Measurements from ENCODE around the gene BCAT1. TPM values are rescaled to one million over a fixed set of nuclear protein-coding genes. Genes with fewer than 3 reads are reported as not detected.

Gene BCAT1
- total RNA-seq, 2 experiments from 2014 or later = 53.3 to 55.6 TPM

DNA sequence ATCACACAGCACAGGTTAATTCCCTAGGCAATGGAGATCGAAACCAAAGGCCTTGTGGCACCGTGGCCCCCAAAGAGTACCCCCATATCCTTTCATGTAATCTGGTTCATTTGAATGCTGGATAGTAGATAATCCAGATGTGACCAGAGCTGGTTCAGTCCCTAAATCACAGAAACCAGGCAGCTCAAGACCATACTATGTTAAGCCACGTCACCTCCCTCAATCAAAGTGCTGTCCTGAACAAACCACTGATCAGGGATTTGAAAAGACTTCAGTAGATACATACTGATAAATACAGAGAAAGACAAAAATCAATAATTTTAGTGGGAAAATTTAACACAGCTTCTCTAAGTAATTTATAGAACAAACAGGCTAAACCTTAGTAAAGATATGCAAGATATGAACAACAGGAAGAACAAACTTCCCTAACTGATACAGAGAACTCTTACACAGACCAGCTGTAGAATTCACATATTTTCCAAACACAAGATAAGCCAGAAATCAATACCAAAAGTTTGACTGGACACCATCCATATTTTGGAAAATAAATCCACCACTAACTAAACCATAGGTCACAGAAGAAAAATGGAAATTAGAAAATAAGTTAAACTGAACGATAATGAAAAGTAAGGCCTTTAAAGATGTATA lies 67.1 kb downstream of the BCAT1 start:
- TF ChIP-seq, protein P1, sequence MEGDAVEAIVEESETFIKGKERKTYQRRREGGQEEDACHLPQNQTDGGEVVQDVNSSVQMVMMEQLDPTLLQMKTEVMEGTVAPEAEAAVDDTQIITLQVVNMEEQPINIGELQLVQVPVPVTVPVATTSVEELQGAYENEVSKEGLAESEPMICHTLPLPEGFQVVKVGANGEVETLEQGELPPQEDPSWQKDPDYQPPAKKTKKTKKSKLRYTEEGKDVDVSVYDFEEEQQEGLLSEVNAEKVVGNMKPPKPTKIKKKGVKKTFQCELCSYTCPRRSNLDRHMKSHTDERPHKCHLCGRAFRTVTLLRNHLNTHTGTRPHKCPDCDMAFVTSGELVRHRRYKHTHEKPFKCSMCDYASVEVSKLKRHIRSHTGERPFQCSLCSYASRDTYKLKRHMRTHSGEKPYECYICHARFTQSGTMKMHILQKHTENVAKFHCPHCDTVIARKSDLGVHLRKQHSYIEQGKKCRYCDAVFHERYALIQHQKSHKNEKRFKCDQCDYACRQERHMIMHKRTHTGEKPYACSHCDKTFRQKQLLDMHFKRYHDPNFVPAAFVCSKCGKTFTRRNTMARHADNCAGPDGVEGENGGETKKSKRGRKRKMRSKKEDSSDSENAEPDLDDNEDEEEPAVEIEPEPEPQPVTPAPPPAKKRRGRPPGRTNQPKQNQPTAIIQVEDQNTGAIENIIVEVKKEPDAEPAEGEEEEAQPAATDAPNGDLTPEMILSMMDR (IDR thresholded peaks at IDR 0.05) = no peak
- Mint-ChIP-seq H3K27ac (no peak overlapping the region), H3K4me1 (ENCODE audit: low read depth) (no peaks in the 10 kb centered on the region), H3K27me3 (no peaks in the 10 kb centered on the region), H3K9me3 (no peaks in the 10 kb centered on the region), H3K4me3 (no peak overlapping the region), H3K36me3 (ENCODE audit: low read depth) (peaks cover 9% of the 10 kb centered on the region)
- DNase-seq (no peak), ATAC-seq (no peak)
- intact Hi-C loops (cut with micrococcal nuclease) = no loop called here
- POLR2A ChIA-PET = no interaction called here
- CTCF ChIA-PET = interaction anchor here (0.5 kb wide), 1 partner anchor 132 kb away, joined by 3 read pairs; no protein-coding TSS in a partner anchor

DNA sequence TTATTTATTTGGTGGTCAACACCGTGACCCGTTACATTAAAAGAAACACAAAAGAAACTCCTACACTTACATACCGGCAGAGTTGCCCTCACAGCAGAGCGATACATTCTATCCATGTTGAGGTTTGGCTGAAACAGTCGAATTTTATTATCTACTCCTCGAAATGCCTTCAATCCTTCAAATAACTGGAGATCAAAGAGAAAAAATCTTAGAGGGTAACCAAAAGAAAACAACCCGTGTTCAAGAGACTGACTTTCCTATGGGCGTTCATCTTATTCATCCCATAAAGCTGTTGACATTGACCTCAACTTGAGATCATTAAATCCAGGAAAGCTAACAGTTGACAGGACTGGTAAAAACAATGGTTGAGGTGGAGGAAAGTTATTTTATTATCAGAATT lies 67.7 kb downstream of the BCAT1 start:
- TF ChIP-seq, protein P1 (IDR thresholded peaks at IDR 0.05) = no peak
- Mint-ChIP-seq H3K4me3 (no peak overlapping the region), H3K27me3 (no peaks in the 10 kb centered on the region), H3K36me3 (ENCODE audit: low read depth) (peaks cover 9% of the 10 kb centered on the region), H3K27ac (no peak overlapping the region), H3K4me1 (ENCODE audit: low read depth) (no peaks in the 10 kb centered on the region), H3K9me3 (no peaks in the 10 kb centered on the region)
- POLR2A ChIA-PET = no interaction called here
- DNase-seq (no peak), ATAC-seq (no peak)
- CTCF ChIA-PET = no interaction called here
- intact Hi-C loops (cut with micrococcal nuclease) = no loop called here

DNA sequence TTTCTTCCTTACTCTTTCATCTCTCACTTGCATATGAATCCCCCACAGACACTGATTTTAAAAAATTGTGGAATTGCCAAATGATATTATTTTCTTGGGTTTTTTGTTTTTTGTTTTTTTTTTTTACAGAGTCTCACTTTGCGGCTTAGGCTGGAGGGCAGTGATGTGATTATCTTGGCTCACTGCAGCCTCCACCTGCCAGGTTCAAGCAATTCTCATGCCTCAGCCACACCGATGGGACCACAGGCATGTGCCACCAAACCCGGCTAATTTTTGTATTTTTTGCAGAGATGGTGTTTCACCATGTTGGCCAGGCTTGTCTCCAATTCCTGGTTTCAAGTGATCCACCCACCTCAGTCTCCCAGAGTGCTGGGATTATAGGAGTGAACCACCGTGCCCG lies 68.2 kb downstream of the BCAT1 start:
- peaks cover 9% of the 10 kb centered on the region for H3K36me3 Mint-ChIP-seq (ENCODE audit: low read depth)
- DNase-seq (no peak), ATAC-seq (no peak)
- POLR2A ChIA-PET = no interaction called here
- TF ChIP-seq, protein P1 (IDR thresholded peaks at IDR 0.05) = no peak
- CTCF ChIA-PET = no interaction called here
- no peak overlapping the region for H3K4me3 Mint-ChIP-seq
- no peak overlapping the region for H3K27ac Mint-ChIP-seq
- intact Hi-C loops (cut with micrococcal nuclease) = no loop called here
- no peaks in the 10 kb centered on the region for H3K4me1 Mint-ChIP-seq (ENCODE audit: low read depth)
- no peaks in the 10 kb centered on the region for H3K9me3 Mint-ChIP-seq
- H3K27me3 Mint-ChIP-seq = no peaks in the 10 kb centered on the region

DNA sequence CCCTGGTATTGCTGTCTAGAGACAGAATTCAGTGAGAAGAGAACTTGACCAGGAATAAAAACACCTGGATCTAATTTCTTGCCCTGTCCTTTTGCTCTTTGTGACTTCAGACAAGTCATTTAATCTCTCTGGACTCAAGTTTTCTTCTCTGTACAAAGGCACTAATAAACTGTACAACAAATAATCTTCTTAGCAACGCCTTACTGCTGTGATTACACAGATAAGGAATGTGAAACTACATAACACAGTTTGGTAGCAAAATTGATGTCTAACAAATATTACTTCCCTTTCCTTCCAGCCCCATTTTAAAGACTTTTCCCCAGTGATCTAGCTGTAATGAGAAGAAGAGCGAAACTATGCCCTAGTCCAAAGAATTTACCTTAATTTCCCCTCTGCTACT lies 69.3 kb downstream of the BCAT1 start:
- Mint-ChIP-seq H3K36me3 (ENCODE audit: low read depth) (peaks cover 9% of the 10 kb centered on the region), H3K4me1 (ENCODE audit: low read depth) (no peaks in the 10 kb centered on the region), H3K27me3 (no peaks in the 10 kb centered on the region), H3K4me3 (no peak overlapping the region), H3K9me3 (no peaks in the 10 kb centered on the region), H3K27ac (no peak overlapping the region)
- TF ChIP-seq, protein P1 (IDR thresholded peaks at IDR 0.05) = no peak
- intact Hi-C loops (cut with micrococcal nuclease) = no loop called here
- ChIA-PET POLR2A (no interaction called here), CTCF (no interaction called here)
- no peak for ATAC-seq
- DNase-seq = no peak

DNA sequence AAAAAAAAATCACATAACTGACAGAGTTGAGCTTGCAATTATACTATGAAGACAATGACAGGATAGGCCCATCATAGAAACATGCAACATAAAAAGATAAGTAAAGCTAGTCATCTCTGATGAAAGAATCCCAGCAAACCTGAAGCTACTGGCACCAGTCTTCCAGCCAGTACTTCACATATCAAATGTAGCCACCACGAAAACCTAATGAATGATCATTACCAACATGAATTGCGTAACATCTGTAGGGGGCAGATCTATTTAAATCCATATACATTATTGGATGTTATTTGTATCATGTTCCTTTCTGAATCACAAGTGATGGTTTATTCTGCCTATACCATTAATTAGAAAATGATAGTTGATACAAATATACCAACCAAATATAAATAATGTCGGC lies 73.9 kb downstream of the BCAT1 start:
- no peaks in the 10 kb centered on the region for H3K27me3 Mint-ChIP-seq
- intact Hi-C loops (cut with micrococcal nuclease) = no loop called here
- no peaks in the 10 kb centered on the region for H3K9me3 Mint-ChIP-seq
- ChIA-PET CTCF (no interaction called here), POLR2A (no interaction called here)
- H3K36me3 Mint-ChIP-seq (ENCODE audit: low read depth) = peaks cover 7% of the 10 kb centered on the region
- no peaks in the 10 kb centered on the region for H3K4me1 Mint-ChIP-seq (ENCODE audit: low read depth)
- ATAC-seq (no peak), DNase-seq (no peak)
- TF ChIP-seq, protein P1 (IDR thresholded peaks at IDR 0.05) = no peak
- no peak overlapping the region for H3K27ac Mint-ChIP-seq
- H3K4me3 Mint-ChIP-seq = no peak overlapping the region
